Measurements from ENCODE around the gene HS6ST1. TPM values are rescaled to one million over a fixed set of nuclear protein-coding genes. Genes with fewer than 3 reads are reported as not detected.

Gene HS6ST1
- polyA plus RNA-seq, 1 experiment: 12.9 TPM

GRCh38 chr2:128215897-128216642 is 102.6 kb downstream of the HS6ST1 start:
- POLR2A ChIA-PET: no interaction called here

More at GRCh38 chr2:128215897-128216642, 102.6 kb downstream of the HS6ST1 start:
- no peak for DNase-seq (ENCODE audit: low read depth)
- Histone ChIP-seq H3K27me3 (ENCODE audit: control insufficient read depth, insufficient read depth, low read length) (peaks cover 3% of the 10 kb centered on the region; the same call in 1 of the 2 replicates), H3K4me3 (ENCODE audit: low read depth, low read length) (no peak overlapping the region), H3K36me3 (ENCODE audit: control insufficient read depth, insufficient read depth, low read length) (no peaks in the 10 kb centered on the region)
- CTCF ChIA-PET: interaction anchor here (0.7 to 1.5 kb wide), 3 partner anchors 12 to 93 kb away, joined by 3 to 4 read pairs (median 4); no protein-coding TSS in a partner anchor
- no peak for TF ChIP-seq CTCF (IDR thresholded peaks at IDR 0.05; ENCODE audit: insufficient read depth, low read depth, low read length)

Small RNA genes within 50 kb of the gene (small RNA-seq; reads per million reads assigned to genes)
- not detected for gene RF00019 (ENCODE audit: insufficient read length, low read depth, low replicate concordance)

Other genes with a start within 250 kb of the HS6ST1 start
- 28.6 and 46.4 TPM in 2 replicates for gene UGGT1, start 227.7 kb downstream of the HS6ST1 start, polyA plus RNA-seq (2011; rRNA removed)

All from BJ (cell line).